ENCODE data around the gene GJB1. TPM values are rescaled to one million over a fixed set of nuclear protein-coding genes. Genes with fewer than 3 reads are reported as not detected.
"Not testable (repeated sequence)": the region's sequence is repeated elsewhere in the genome, so short reads cannot be mapped to it uniquely, and the experiment has no call there.

GJB1 gene
- total RNA-seq, 1 donor from 2014 or later, result not detected

- no peak for DNase-seq
Measured at GRCh38 chrX:71256856-71257255, 33.8 kb downstream of the GJB1 start.

DNA sequence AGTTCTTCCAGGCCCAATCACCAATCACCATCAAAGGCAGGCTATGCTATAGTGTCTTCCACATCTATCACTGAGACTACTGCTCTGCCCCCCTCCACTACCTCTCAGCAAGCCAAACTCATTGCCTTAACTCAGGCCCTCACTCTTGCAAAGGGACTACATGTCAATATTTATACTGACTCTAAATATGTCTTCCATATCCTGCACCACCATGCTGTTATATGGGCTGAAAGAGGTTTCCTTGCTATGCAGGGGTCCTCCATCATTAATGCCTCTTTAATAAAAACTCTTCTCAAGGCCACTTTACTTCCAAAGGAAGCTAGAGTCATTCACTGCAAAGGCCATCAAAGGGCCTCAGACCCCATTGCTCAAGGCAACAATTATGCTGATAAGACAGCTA is 45.6 kb downstream of the GJB1 start:
- DNase-seq, result not testable (repeated sequence)

DNA sequence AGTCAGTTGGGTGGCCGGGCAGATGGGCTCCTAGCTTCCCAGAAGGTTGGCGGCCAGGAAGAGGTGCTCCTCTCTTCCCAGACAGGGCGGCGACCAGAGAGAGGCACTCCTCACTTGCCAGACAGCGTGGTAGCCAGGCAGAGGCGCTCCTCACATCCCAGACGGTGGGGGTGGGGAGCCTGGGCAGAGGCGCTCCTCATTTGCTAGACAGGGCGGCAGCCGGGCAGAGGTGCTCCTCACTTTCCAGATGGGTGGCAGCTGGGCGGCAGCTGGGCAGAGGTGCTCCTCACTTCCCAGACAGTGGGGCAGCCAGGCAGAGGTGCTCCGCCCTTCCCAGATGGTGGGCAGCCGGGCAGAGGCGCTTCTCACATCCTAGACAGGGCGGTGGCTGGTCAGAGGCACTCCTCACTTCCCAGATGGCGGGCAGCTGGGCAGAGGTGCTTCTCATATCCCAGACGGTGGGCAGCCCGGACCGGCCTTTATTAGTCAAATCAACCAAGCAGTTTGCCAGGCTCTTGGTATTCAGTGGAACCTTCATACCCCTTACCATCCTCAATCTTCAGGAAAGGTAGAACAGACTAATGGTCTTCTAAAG is 46.9 kb downstream of the GJB1 start:
- no peak for DNase-seq

DNA sequence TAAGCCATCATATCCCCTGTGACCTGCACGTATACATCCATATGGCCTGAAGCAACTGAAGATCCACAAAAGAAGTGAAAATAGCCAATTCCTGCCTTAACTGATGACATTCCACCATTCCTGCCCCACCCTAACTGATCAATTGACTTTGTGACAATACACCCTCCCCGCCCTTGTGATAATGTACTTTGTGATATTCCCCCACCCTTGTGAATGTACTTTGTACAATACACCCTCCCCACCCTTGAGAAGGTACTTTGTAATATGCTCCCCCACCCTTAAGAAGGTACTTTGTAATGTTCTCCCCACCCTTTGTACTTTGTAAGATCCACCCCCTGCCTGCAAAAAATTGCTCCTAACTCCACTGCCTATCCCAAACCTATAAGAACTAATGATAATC is 49.3 kb downstream of the GJB1 start:
- not testable (repeated sequence) for DNase-seq

Other genes starting within 250 kb of the GJB1 start
- gene SNX12, start 154.9 kb upstream of the GJB1 start, total RNA-seq, result 71.5 and 85.9 TPM in 2 replicates
- 7.3 and 8.2 TPM in 2 replicates for gene FOXO4, start 127.4 kb upstream of the GJB1 start, total RNA-seq
- not detected in 2 replicates for gene CXorf65, start 116.5 kb upstream of the GJB1 start, total RNA-seq
- gene IL2RG, start 111.6 kb upstream of the GJB1 start, total RNA-seq, result 0.51 TPM in 1 of 2 replicates, not detected in the other
- gene MED12, start 104.6 kb upstream of the GJB1 start, total RNA-seq, result 39.3 and 85.7 TPM in 2 replicates
- under 0.01 and 0.09 TPM in 2 replicates for gene NLGN3, start 78.4 kb upstream of the GJB1 start, total RNA-seq
- 13.8 and 25.9 TPM in 2 replicates for gene ZMYM3, start 30.9 kb downstream of the GJB1 start, total RNA-seq
- 445 and 525 TPM in 2 replicates for gene NONO, start 60.4 kb downstream of the GJB1 start, total RNA-seq
- gene ITGB1BP2, start 78.5 kb downstream of the GJB1 start, total RNA-seq, result 1.3 and 2.0 TPM in 2 replicates
- gene TAF1, start 143.1 kb downstream of the GJB1 start, total RNA-seq, result 45.1 and 57.9 TPM in 2 replicates

Measured in dermis blood vessel endothelial cell (primary cell).